Hindlimb muscle (tissue), 1 donor: ENCODE results near the gene FAM47C. TPM values are rescaled to one million over a fixed set of nuclear protein-coding genes. Genes with fewer than 3 reads are reported as not detected.
"Not testable (repeated sequence)": the region's sequence is repeated elsewhere in the genome, so short reads cannot be mapped to it uniquely, and the experiment has no call there.

Experiments used
- DNase-seq: peaks from one replicate; pipeline ENCODE4 v3.0.0-alpha.2; 2013
- polyA plus RNA-seq: library from polyadenylated mRNA; unstranded; fragments of 120-200 nt; gene quantifications from one replicate; pipeline ENCODE4 v1.2.1, GENCODE V29; 2013; ENCODE audit not compliant: insufficient read length

Gene FAM47C
- polyA plus RNA-seq: not detected

- DNase-seq: not testable (repeated sequence)
Observed at GRCh38 chrX:37008182-37008581, at the start of gene FAM47C. Gene FAM47C, plus strand, starts transcription at chrX:37008366. Its CDS starts 45 bp downstream, at chrX:37008411.

DNA sequence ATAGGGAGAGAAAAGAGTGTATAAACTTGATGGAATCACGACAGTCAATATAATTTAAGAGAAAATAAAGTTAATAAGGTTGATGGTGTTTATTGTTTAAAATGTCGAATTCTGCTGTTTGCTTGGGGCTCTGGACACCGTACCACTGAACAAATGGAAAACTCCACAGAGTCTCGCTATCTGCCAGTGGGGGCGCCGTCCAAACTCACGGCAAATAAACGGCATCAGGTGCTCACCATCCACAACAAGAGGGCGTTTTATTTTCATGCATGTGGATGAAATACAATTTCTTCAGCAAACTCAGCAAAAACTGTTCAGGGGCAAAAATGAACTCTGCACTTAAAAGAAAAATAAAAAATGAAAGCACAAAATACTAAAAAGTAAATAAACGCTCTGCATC is 46.6 kb upstream of the FAM47C start:
- no peak for DNase-seq

DNA sequence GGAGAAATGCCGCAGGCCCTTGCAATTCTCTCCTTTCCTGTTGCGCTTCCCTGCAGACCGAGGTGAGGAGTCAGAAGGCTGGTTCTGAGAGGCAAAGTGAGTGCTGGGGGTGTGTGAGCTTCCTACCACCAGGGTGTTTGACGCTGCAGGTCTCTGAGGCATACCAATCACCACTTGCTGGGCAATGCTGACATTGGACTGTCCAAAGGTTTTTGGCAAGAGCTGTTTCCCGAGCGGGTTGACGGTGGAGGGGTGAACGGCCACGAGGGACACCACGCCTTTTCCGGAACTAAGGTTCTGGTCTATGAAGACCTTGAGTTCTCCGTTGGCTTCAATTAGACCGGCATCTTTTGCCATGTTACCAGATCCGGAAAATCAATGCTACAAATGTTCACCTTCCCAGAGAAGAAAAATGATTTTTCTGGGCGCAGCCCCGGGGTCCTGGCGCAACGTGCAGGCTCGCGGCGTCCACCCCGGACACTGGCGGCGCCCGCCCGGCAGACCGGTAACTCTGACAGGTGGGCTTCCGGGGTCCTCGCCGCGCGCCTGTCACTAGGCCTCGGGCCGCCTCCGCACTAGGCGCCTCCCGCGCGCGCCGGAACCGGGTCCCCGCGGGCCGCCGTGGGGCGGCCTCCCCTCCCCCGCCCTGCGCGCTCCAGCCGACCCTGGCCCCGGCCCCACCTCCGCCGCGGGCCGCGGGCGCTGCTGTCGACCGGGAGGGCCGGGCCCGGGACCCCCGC is 44.9 kb upstream of the FAM47C start:
- no peak for DNase-seq

GRCh38 chrX:36963852-36964251 is 44.3 kb upstream of the FAM47C start:
- DNase-seq: no peak

DNA sequence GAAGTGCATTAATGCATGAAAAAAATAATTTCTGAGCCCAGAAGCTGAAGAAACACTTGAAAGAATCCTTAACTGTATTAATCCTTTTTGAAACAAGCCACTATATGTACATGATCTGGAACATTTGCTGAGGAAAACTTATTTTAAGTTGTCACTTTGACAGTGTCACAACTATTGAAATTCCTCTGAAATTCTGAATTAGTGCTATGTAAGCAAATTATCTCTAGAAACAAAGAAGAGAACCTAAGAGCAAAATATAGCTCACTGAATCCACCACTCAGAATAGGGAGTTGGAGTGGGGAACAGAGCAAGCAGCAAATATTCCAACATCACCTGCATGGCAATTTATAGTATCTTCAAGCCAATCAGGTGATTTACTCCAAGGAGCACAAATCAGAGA is 34.6 kb upstream of the FAM47C start:
- DNase-seq: no peak

GRCh38 chrX:36974911-36975310 is 33.3 kb upstream of the FAM47C start:
- no peak for DNase-seq

- DNase-seq: no peak
Observed at GRCh38 chrX:36978886-36979285, 29.3 kb upstream of the FAM47C start.

DNA sequence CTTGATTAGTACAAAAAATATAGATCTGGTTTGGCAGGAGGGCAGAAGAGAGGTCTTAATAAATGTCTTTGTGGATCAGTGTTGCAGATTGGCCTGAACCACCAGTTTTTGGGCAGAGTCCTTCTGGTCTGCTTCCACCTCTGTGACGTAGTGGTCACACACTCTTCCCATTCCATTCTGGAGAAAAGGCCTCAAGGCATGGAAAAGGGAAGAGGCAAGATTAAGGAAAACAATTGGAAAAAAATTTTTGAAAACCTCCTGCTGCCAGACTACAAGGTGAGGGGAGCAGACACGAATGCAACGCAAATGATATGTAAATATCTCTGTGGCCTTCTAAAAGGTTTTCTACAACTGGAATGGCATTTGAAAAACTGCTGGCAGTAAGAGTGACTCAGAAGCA is 24.3 kb upstream of the FAM47C start:
- DNase-seq: no peak

DNA sequence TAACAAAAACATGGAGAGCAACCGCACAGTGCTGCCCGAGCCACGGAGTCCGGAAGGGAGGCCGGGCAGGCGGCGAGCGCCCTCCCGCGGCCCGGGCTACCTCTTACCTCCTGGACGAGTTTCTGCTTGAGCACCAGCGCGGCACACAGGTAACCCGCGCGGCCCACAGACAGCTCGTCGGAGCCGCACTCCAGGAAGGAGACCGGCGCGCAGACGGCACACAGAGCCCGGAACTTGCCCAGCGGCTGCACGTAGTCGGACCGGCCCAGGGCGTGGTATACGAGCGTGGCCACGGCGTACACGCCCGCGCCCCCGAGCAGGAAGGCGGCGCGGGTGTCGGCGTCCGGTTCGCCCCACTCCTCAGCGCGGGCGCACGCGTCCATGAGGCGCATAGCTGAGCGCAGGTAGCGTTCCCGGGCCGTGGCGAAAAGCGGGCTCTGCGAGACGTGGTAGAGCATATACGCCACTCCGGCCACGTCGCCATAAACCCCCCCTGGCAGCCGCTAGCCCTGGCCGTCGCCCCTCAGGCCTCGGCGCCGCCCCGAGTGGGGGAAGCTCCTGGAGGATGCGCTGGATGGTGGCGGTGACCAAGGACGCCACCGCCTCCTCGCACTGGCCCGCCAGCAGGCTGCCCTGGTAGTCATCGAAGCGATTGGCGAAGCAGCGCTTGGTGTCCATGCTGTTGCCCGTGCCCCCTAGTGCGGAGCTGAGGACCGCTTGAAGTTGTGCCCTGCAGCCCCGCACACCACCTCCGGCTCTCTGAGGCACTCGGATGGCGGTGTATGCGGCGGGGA is 22.6 kb upstream of the FAM47C start:
- not testable (repeated sequence) for DNase-seq

DNA sequence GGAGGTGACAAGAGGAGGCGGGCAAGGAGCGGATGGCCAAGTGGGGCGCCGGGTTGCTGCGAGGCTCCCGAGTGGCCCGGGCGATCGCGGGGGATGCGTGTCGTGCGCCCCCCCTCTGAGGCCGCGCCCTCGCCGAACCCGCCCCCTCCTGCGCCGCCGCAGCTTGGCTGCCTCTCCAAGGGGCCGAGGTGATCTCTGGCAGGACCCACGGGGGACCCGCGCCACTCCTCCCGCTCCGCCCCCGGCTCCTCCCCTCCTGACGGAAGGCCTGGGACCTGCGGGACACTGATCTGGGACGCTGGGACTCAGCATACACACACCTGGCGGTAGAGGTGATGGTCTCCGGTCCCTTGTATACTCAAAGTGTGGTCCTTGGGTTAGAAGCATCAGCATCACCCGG is 21.9 kb upstream of the FAM47C start:
- no peak for DNase-seq

- not testable (repeated sequence) for DNase-seq
Observed at GRCh38 chrX:36987212-36987611, 21.0 kb upstream of the FAM47C start.

GRCh38 chrX:37000140-37000539 is 8.0 kb upstream of the FAM47C start:
- no peak for DNase-seq

GRCh38 chrX:37010496-37010895 is 2.3 kb downstream of the FAM47C start:
- DNase-seq: no peak

DNA sequence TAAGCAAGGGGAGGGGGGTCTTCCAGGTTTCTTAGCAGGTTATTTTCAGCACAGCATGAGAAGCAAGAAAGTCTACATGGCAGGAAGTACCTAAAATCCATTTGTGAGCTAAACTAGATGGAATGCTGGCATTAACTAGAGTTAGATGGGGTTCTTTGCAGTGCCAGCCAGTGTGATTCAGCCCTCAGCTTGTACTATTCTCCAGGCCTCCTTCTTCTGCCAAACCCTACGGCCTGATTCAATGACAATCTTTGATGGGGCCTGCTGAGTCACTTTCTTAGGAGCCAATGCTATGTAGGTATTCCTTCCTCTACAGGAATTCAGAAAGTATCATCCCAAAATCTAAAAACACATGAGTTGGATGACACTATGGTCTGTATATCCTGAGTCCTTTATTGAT is 26.1 kb downstream of the FAM47C start:
- not testable (repeated sequence) for DNase-seq

DNA sequence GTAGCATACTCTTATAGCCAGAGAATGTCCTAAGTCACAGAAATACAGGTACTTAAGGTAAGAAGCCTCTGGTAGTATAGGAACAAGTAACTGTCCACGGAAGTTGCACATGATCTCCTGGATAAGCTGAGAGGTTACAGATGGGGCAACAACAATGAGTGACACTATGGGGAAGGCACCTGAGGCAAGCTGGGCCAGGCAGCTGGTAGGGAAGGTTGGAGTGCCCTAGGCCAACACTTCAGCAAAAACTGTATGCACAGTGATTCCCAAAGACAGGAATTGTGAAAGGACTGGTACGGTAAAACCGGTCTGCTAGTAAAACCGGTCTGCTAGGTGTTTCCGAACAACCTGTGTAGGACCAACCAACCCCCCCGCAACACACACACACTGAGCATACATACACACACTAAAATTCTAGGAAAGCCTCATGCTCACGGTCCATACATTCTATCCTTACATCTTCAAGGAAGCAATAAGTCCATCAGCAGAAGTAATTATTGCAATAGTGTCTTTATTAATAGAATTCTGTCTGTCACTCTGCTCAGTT is 28.6 kb downstream of the FAM47C start:
- not testable (repeated sequence) for DNase-seq

DNA sequence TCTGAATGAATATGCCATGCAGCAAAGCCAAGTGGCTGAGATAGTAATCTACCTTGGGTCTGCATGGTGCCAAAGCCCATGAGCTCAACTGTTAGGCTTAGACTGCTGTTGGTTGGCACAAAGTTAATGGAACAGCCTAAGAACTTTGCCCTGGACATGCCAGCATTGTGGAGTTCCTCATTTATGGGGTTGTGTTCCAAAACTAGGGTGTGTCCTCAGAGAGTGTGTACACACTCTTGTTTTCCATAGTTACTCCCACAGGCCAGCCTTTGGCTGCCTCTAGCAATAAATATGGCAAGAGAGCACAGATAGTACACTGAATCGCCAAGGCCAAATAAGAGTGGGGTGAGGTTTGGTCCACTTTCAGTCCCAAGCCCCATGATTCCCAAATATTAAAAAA is 30.6 kb downstream of the FAM47C start:
- DNase-seq: not testable (repeated sequence)

DNA sequence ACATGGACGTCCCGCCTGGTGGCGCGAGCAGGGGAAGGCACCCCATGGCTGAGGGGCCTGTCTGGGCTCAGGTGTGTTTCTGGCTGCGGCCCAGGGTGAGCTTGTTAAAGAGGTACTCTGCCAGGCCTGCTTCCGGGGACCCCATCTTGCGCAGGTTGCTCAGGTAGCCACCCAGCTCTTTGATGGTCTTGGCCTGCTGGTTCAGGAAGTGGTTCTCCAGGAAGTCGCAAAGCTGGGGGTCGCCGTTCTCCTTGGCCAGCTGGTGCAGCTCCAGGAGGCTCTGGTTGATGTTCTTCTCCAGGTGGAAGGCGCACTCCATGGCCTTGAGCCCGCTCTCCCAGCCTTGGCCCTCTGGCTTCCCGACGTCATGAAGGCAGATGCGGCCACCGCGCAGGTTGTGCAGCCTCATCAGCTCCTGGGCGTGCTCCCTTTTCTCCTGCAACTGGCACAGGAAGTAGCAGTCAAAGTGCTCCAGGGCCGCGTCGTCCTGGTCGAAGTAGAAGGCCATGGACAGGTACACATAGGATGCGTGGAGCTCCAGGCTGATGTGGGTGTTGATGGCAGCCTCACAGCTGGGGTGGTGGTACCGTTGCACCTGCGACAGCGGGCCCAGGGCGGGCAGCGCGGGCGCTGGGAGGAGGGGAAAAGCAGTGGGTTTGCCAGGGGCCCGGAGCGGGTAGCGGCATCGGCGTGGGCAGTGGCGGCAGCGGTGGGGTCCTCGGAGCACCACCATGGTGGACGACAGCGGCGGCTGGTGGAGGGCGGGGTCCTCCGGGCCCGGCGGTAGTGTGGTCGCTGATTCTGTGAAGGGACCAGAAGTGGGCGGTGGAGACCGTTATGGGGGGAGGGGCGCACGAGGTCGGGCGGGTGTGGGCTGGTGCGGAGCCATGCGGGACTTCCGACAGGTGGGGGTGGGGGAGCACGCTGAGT is 35.1 kb downstream of the FAM47C start:
- DNase-seq: not testable (repeated sequence)

DNA sequence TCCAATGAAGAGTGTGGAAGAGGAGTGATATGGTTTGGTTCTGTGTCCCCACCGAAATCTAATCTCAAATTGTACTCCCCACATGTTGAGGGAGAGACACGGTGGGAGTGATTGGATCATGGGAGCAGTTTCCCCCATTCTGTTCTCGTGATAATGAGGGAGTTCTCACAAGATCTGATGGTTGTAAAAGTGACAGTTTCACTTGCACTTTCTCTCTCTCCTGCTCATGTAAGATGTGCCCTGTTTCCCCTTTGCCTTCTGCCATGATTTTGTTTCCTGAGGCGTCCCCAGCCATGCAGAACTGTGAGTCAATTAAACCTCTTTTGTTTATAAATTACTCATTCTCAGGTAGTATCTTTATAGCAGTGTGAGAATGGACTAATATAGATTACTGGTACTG is 39.6 kb downstream of the FAM47C start:
- DNase-seq: no peak

DNA sequence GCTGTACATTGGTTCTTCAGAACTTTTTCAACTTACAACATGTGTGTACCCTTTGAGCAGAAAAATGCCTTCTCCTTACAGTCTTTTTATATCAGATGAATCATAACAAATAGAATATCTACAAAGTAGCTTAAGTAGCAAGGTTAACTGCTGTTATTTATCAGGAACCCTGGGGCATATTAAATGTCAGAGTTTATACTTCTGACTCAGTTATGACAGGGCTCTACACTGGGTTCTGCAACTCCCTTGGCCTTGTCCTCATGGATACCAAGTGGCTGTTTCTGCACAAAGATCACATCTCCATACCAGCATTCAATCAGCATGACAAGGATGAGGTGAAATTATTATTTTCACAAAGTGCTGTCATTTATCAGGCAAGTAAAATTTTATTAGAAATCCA is 49.4 kb downstream of the FAM47C start:
- DNase-seq: not testable (repeated sequence)

DNA sequence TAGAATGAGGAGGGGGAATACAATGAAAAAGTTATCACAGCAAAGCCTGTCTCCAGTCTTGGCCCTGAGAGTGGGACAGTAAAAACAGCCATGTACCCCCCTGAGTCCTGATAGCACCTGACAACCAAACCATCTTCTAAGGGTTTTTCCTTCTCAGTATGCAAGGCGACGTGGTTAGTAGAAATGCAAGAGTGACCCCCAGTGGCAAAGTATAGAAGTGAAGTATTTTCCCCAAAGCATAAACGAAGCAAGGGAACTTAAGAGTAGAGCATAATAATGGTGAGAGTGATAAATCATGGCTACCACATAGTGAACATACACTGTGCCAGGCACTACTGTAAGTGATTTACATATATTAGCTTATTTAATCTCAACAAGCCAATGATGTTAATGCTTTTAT is 52.8 kb downstream of the FAM47C start:
- peak; percentile 6 for DNase-seq
